B cell (primary cell): Measurements from ENCODE around the gene PPP1CC. TPM values are rescaled to one million over a fixed set of nuclear protein-coding genes. Genes with fewer than 3 reads are reported as not detected.

Experiments used
- ATAC-seq: fragments of 200-7000 bp; cut with Tn5 transposase; one replicate; pipeline ENCODE4 v1.10.0; 2021; ENCODE audit warnings: low read depth, mild to moderate bottlenecking, moderate number of reproducible peaks, moderate library complexity
- CTCF ChIA-PET: fragments of 350-600 bp; sonication (Branson Sonifier 250); formaldehyde crosslinking; loops from one replicate; lab custom pipeline; 2021; ENCODE audit warnings: antibody characterized with exemption, inconsistent platforms; lab: Charles Lee
- POLR2A ChIA-PET: fragments of 350-600 bp; sonication (Branson Sonifier 250); formaldehyde crosslinking; loops from one replicate; lab custom pipeline; 2021; ENCODE audit warnings: antibody characterized with exemption; lab: Charles Lee
- DNase-seq: peaks from one replicate; pipeline ENCODE4 v3.0.0; 2013
- H2AFZ ChIP-seq: 2 replicates; pipeline ENCODE4 v1.6.1; 2012; ENCODE audit warnings: mild to moderate bottlenecking, low read depth, low read length; ENCODE audit not compliant: insufficient read depth, poor library complexity, severe bottlenecking
- H3K27ac ChIP-seq, 2 donors: 1 replicate in 1 of 2; 2 replicates in 1 of 2; pipeline ENCODE4 v1.5.1; 2012 to 2013; ENCODE audit warnings: low read length in 2 of 2, mild to moderate bottlenecking in 2 of 2, moderate library complexity in 1 of 2
- H3K27me3 ChIP-seq, 4 experiments: fragments of 200-600 bp in 1 of 4; sonication (generic) in 1 of 4; replicated peaks in 1 of 4; 1 replicate in 2 of 4; 2 replicates in 2 of 4; pipeline versions ENCODE4 v1.6.1 to v1.7.0; 2013 to 2016; ENCODE audit warnings: low read length in 3 of 4, mild to moderate bottlenecking in 2 of 4, mixed read lengths in 1 of 4, moderate library complexity in 1 of 4; ENCODE audit not compliant: insufficient read depth in 4 of 4, control insufficient read depth in 3 of 4; ENCODE audit errors: control extremely low read depth in 1 of 4
- H3K36me3 ChIP-seq, 2 experiments: replicated peaks in 1 of 2; 1 replicate in 1 of 2; 2 replicates in 1 of 2; pipeline versions ENCODE4 v1.6.1 to v1.7.1; 2013; ENCODE audit warnings: low read length in 1 of 2; ENCODE audit not compliant: insufficient read depth in 2 of 2, control insufficient read depth in 1 of 2; ENCODE audit errors: control extremely low read depth in 1 of 2, extremely low read depth in 1 of 2
- H3K4me1 ChIP-seq, 2 donors: fragments of 200-600 bp in 1 of 2; sonication (generic) in 1 of 2; 1 replicate in 1 of 2; 2 replicates in 1 of 2; pipeline versions ENCODE4 v1.5.1 to v1.6.1; 2013 to 2017; ENCODE audit warnings: low read length in 2 of 2; ENCODE audit not compliant: control insufficient read depth in 2 of 2, insufficient read depth in 2 of 2
- H3K4me2 ChIP-seq: replicated peaks from 2 replicates; pipeline ENCODE3; 2012; ENCODE audit warnings: mild to moderate bottlenecking, low read depth, low read length; ENCODE audit not compliant: poor library complexity, severe bottlenecking
- H3K4me3 ChIP-seq, 5 experiments: fragments of 200-600 bp in 1 of 5; sonication (generic) in 1 of 5; 1 replicate in 3 of 5; 2 replicates in 2 of 5; pipeline versions ENCODE4 v1.5.1 to v1.7.0; 2011 to 2016; ENCODE audit warnings: low read length in 4 of 5, mild to moderate bottlenecking in 4 of 5, low read depth in 2 of 5, control low read depth in 1 of 5, moderate library complexity in 1 of 5; ENCODE audit not compliant: insufficient read depth in 1 of 5; ENCODE audit errors: control extremely low read depth in 1 of 5, extremely low read depth in 1 of 5
- H3K79me2 ChIP-seq: fragments of 200-600 bp; sonication (generic); one replicate; pipeline ENCODE4 v1.6.0; 2016; ENCODE audit warnings: low read length; ENCODE audit not compliant: control insufficient read depth, insufficient read depth
- H3K9ac ChIP-seq: fragments of 200-600 bp; sonication (generic); 2 replicates; pipeline ENCODE4 v1.6.1; 2017; ENCODE audit warnings: mild to moderate bottlenecking, low read length, moderate library complexity
- H3K9me3 ChIP-seq, 3 donors: one replicate each; pipeline versions ENCODE4 v1.6.1 to v1.7.1; 2013; ENCODE audit warnings: low read length in 2 of 3; ENCODE audit not compliant: control insufficient read depth in 2 of 3, insufficient read depth in 1 of 3; ENCODE audit errors: control extremely low read depth in 1 of 3
- H4K20me1 ChIP-seq: 2 replicates; pipeline ENCODE4 v1.6.0; 2012; ENCODE audit warnings: mild to moderate bottlenecking, low read length; ENCODE audit not compliant: insufficient read depth, control insufficient read depth, poor library complexity, severe bottlenecking
- H3K27ac Mint-ChIP-seq: one replicate; pipeline ENCODE4 v1.8.0; 2021; ENCODE audit warnings: mixed read lengths
- H3K27me3 Mint-ChIP-seq: one replicate; pipeline ENCODE4 v1.8.0; 2021; ENCODE audit warnings: mixed read lengths
- H3K4me1 Mint-ChIP-seq: one replicate; pipeline ENCODE4 v1.8.0; 2021; ENCODE audit warnings: mixed read lengths
- H3K4me3 Mint-ChIP-seq: one replicate; pipeline ENCODE4 v1.8.0; 2021; ENCODE audit warnings: mixed read lengths
- H3K9me3 Mint-ChIP-seq: one replicate; pipeline ENCODE4 v1.8.0; 2022; ENCODE audit warnings: mixed read lengths; ENCODE audit not compliant: insufficient read depth
- EZH2 ChIP-seq: IDR thresholded peaks from 2 replicates; pipeline ENCODE4 v1.6.1; 2012; ENCODE audit warnings: borderline replicate concordance, low read depth, mild to moderate bottlenecking, moderate library complexity, low read length; ENCODE audit not compliant: insufficient read depth, poor library complexity, severe bottlenecking
- WGBS: methylation state at CpG from one replicate; pipeline ENCODE4 v1.1.5; 2013; ENCODE audit warnings: missing lambda C conversion rate; ENCODE audit not compliant: insufficient coverage; 5-methylcytosine and 5-hydroxymethylcytosine counted together
- intact Hi-C: fragments of 100-400 bp; cut with micrococcal nuclease; formaldehyde crosslinking; loops from one replicate; pipeline ENCODE4 v1.10.0; 2022
- polyA plus RNA-seq: library from polyadenylated mRNA; depleted of rRNA; stranded (reverse); fragments of >200 nt; gene quantifications from 2 replicates; pipeline ENCODE4 v1.2.3, GENCODE V29; 2012
- total RNA-seq, 2 donors: library from RNA; stranded (reverse); fragments of 120-200 nt in 1 of 2; gene quantifications; 1 replicate in 1 of 2; 2 replicates in 1 of 2; pipeline versions ENCODE4 v1.2.3 to v1.2.4, GENCODE V29; 2013 to 2022
- TF ChIP-seq, protein P1 (sequence below): fragments of 200-600 bp; IDR thresholded peaks from one replicate; pipeline ENCODE4 v1.8.0; 2022; ENCODE audit warnings: antibody characterized with exemption, mild to moderate bottlenecking

The PPP1CC gene
- total and polyA plus RNA-seq, 2 donors (not counting 1 experiment from before 2014, with no cell fraction given): 70.0 to 146 TPM

DNA sequence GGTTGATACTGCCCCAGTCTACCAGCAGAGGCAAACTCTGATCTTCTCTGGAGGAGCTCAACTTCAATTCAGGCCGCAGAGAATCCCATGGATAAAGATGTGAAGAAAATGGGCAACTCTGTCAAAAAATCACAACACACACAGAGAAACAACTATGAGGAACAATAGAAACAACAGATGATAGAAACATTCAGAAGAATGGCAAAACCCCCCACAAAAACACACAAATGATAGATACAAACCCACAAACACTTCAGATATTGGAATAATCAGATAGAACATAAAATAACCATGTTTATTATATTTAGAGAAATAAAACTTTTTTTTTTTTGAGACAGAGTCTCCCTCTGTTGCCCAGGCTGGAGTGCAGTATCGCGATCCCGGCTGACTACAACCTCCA is 33.8 kb downstream of the PPP1CC start:
- POLR2A ChIA-PET: interaction anchor here (0.7 kb wide), 1 partner anchor 99 kb away, joined by 3 read pairs; no protein-coding TSS in a partner anchor
- no peak overlapping the region for H3K27ac ChIP-seq
- peaks cover 0 to 5% of the 10 kb centered on the region in 2 donors for H3K4me1 ChIP-seq
- Mint-ChIP-seq H3K27me3 (no peaks in the 10 kb centered on the region), H3K9me3 (no peaks in the 10 kb centered on the region), H3K27ac (no peak overlapping the region), H3K4me3 (no peak overlapping the region), H3K4me1 (peaks cover 19% of the 10 kb centered on the region)
- no peak for DNase-seq
- no peaks in the 10 kb centered on the region for H3K36me3 ChIP-seq
- H2AFZ ChIP-seq: no peak overlapping the region
- H3K79me2 ChIP-seq: peaks cover 6% of the 10 kb centered on the region
- no peak overlapping the region for H3K4me2 ChIP-seq
- ATAC-seq: no peak
- no peak overlapping the region for H3K9ac ChIP-seq
- intact Hi-C loops: no loop called here
- CTCF ChIA-PET: interaction anchor here (1.5 to 1.6 kb wide), 2 partner anchors 107 to 108 kb away, joined by 3 to 6 read pairs; no protein-coding TSS in a partner anchor
- no peaks in the 10 kb centered on the region for H3K27me3 ChIP-seq
- no peaks in the 10 kb centered on the region for H4K20me1 ChIP-seq
- no peak overlapping the region for H3K4me3 ChIP-seq
- H3K9me3 ChIP-seq: no peaks in the 10 kb centered on the region
- no peak for TF ChIP-seq EZH2
- TF ChIP-seq, protein P1, sequence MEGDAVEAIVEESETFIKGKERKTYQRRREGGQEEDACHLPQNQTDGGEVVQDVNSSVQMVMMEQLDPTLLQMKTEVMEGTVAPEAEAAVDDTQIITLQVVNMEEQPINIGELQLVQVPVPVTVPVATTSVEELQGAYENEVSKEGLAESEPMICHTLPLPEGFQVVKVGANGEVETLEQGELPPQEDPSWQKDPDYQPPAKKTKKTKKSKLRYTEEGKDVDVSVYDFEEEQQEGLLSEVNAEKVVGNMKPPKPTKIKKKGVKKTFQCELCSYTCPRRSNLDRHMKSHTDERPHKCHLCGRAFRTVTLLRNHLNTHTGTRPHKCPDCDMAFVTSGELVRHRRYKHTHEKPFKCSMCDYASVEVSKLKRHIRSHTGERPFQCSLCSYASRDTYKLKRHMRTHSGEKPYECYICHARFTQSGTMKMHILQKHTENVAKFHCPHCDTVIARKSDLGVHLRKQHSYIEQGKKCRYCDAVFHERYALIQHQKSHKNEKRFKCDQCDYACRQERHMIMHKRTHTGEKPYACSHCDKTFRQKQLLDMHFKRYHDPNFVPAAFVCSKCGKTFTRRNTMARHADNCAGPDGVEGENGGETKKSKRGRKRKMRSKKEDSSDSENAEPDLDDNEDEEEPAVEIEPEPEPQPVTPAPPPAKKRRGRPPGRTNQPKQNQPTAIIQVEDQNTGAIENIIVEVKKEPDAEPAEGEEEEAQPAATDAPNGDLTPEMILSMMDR: no peak
- 93% methylated on average over 3 of the region's 4 CpGs for WGBS

DNA sequence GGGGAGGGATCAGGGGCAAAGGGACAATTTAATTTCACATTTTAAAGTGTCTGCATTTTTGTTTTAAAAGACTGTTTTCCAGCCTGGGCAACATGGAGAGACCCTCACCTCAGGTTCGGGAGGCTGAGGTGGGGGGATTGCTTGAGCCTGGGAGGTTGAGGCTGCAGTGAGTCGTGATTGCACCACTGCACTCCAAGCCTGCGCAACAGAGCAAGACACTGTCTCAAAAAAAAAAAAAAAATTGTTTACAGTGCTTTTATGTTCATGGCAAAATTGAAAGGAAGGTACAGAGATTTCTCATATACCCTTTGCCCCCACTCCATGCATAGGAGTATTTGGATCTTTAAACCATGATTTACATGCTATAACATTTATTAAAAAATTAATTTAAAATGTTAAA is 37.4 kb downstream of the PPP1CC start:
- no peak for TF ChIP-seq EZH2
- TF ChIP-seq, protein P1: no peak
- H4K20me1 ChIP-seq: no peaks in the 10 kb centered on the region
- H3K27ac ChIP-seq: no peak overlapping the region
- peaks cover 6% of the 10 kb centered on the region for H3K79me2 ChIP-seq
- no peaks in the 10 kb centered on the region for H3K27me3 ChIP-seq
- ATAC-seq (no peak), DNase-seq (no peak)
- no peaks in the 10 kb centered on the region for H3K4me1 ChIP-seq
- POLR2A ChIA-PET: interaction anchor here (1.4 kb wide), 1 partner anchor 100 kb away, joined by 5 read pairs; no protein-coding TSS in a partner anchor
- no peak overlapping the region for H3K4me3 Mint-ChIP-seq
- H3K9ac ChIP-seq: no peak overlapping the region
- peaks cover 14% of the 10 kb centered on the region for H3K4me1 Mint-ChIP-seq
- H3K9me3 ChIP-seq: no peaks in the 10 kb centered on the region
- H3K4me2 ChIP-seq: no peak overlapping the region
- no peaks in the 10 kb centered on the region for H3K36me3 ChIP-seq
- H3K4me3 ChIP-seq: no peak overlapping the region
- CTCF ChIA-PET: interaction anchor here (0.7 to 1.6 kb wide), 12 partner anchors 10 to 257 kb away, joined by 3 to 11 read pairs (median 4); no protein-coding TSS in a partner anchor
- intact Hi-C loops: no loop called here
- WGBS: 86% methylated on average over 1 of the region's 3 CpGs
- no peaks in the 10 kb centered on the region for H3K9me3 Mint-ChIP-seq
- no peak overlapping the region for H3K27ac Mint-ChIP-seq
- no peak overlapping the region for H2AFZ ChIP-seq
- no peaks in the 10 kb centered on the region for H3K27me3 Mint-ChIP-seq
